GM19467 (cell line): ENCODE measurements around the gene ATP1A3.
"Not testable (repeated sequence)": the region's sequence is repeated elsewhere in the genome, so short reads cannot be mapped to it uniquely, and the experiment has no call there.

ENCODE experiments used
- ATAC-seq: cut with Tn5 transposase; IDR thresholded peaks from one replicate; pipeline ENCODE4 v1.9.1; 2021; ENCODE audit warnings: mild to moderate bottlenecking, moderate library complexity; ENCODE audit not compliant: unreplicated experiment

Gene ATP1A3

DNA sequence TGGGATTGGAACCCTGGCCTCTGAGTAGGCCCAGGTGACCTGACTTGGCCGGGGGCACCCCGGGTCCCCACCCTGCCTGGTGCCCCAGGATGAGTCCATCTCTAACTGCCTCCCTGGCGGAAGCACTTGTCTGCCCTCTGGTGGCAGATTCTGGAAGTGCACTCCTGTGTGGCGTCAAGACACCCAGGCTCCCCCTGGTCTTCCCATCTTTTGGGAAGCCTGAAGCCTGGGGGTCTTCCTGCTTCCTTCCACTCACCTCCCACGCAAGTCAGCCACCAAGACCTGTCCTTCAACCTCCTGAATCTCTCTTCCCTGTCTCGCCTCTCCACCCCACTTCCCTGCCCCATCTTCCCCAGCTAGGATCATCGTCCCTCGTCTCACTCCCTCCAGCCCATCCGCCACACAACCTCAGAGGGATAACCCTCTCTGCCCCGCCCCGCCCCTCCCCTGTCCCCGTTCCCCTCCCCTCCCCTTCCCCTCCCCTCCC is 42.3 kb downstream of the ATP1A3 start:
- ATAC-seq: no peak

DNA sequence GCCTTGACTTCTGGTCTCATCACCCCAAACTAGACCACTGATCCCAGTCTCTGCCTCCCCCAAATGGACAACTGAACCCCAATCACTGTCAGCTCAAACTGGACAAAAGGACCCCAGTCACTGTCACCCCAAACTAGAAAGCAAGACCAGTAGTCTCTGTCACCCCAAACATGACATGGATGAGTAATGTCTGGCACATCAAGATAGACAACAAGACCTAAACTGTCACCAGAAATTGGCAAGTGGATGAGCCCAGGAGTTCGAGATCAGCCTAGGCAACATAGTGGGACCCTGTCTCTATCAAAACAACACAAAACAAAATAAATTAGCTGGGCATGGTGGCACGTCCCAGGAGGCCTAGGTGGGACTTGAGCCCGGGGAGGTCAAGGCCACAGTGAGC is 46.9 kb downstream of the ATP1A3 start:
- ATAC-seq: no peak

DNA sequence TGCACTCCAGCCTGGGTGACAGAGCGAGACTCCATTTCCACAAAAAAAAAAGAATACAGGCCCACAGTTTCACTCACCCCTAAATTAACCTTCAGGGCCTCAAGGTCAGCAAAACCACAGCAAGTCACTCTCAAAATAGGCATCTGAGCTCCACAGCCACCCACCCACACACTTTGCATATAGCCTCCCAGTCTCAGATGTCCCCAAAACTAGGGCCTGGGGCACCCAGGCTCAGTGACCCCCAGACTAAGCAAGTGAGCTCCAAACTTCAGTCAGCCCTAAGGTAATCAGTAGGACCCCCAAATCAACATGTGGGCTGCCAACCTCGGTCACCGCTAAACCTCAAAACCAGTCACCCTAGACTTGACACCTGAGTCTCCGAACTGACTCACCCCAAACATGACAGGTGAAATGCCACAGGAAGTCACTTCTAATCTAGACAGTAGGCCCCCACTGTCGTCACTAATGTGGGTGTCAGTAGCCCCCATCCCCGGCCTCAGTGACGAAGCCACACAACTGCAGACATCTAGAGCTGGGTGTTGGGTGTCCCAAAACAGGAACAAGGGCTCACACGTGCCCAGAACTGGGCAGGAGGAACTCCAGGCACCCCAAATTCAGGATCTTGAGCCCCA is 48.8 kb downstream of the ATP1A3 start:
- ATAC-seq: peak; percentile 82

DNA sequence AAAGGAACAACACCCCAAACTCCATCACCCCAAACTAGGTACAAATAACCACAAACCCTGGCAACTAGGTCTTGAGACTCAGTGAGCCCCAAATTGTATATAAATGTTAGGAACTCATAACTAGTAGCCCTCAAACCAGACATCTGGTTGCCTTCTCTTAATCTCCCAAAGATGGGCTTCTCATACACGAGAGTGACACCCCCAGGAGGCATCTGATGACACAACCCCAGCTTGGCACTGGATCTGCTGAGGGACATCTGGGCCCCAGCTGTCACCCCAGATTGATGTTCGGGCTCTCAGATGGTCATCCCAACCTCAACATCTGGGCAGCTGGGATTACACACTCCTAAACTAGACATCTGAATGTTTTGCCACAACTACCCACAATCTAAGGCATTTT is 49.7 kb downstream of the ATP1A3 start:
- ATAC-seq: no peak

DNA sequence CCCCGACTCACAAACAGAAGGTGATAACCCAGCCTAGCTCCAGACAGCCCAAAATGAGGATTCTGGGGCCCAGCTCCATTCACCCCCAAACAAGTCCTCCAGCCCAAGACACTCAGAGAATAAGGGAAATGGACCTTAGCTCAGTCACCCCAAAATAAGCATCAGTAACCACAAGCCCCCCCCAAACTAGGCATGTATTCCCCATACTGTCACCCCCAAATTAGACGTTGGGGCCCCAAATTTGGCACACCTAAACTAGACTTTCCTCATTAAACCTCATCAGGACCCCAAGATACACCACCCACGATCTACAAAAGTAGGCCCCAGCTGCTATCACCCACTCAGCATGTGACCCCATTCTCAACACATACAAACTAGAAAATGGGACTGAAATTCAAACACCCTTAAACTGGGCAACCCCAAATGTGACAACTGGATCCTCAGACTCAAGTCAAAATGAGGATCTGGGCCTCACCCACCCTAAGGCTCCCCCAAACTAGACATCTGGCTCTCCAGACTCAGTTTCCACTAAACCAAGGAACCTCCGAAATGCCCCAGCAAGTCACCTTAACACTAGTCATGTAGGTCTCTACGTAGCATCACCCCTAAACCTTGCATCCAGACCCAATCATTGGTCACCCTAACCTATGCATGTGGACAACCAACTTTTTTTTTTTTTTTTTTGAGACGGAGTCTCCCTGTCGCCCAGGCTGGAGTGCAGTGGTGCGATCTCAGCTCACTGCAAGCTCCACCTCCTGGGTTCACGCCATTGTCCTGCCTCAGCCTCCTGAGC is 52.4 kb downstream of the ATP1A3 start:
- ATAC-seq: no peak

DNA sequence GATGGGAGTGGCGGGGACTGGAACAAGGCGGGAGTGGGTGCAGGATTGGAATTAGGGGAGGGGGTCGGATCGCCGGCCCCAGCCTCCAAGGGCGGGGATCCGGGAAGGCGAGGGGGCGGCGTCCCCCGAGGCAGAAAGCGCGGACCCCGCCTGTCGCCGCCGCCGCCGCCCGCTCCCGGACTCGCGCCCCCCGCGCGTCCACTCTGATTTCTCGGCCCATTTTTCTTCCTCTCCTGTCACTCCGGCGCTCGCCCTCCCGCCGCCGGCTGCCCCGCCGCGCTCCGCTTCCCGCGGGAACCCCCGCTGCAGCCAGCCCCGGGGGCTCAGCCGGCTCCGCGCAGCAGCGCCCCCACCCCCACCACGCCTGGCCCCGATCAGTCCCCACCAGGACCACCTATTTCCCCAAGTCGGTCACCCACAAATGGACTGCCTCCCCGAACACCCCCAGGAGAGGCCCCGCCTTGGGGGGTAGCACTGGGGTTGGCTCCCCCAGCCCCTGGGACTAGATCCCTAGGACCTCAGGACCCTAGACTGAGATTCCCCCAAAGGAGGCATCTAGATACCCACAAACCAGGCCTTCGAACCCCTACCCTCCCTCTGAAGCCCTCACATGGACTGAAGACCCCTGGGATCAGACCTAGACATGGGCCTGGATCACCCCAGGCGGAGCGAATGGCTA is 53.2 kb downstream of the ATP1A3 start:
- ATAC-seq: no peak

DNA sequence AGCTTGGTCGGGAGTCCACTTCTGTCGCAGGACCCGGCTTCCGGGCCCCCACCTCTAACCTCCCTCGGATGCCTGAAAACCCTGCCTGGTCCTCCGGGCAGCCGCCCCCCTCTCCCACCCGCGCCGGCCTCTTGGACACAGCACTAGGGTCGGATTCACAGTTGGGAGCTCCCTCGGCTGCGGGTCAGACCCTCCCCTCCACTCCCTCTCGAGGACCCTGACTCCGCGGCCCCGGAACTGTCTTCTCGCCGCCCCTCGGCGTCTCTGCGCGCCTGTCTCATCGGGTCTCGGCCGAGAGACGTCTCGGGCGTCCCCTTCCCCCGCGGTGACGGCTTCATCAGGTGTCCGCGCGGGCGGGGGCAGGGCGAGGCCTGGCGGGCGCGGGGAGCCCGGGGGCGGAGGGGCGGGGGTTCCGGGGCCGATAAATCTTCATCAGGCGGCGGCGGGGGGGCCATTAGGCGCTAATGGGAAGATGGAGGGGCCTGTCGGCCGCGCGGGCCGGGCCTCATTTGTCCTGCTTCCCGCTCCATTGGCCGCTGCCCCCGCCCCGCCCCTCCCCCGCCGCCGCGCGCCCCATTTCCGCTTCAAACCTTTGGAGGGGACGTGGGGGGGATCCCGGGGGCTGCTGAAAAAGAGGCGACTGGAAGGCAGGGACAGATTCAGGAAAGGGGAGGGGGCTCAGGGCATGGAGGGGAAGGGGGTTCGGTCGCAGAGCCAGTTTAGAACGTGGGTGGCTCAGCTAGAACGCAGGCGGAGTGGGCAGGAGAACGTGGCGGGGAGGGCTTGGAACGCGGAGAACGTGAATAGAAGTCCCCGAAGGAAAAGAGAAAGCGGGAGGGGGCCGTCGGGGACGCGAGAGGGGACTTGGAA is 53.9 kb downstream of the ATP1A3 start:
- no peak for ATAC-seq

DNA sequence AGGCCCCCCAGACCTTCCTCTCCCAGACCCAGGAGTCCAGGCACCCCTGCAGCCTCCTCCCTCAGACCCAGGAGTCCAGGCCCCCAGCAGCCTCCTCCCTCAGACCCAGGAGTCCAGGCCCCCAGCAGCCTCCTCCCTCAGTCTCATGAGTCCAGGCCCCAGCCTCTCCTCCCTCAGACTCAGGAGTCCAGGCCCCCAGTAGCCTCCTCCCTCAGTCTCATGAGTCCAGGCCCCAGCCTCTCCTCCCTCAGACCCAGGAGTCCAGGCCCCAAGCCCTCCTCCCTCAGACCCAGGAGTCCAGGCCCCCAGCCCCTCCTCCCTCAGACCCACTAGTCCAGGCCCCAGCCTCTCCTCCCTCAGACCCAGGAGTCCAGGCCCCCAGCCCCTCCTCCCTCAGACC is 54.8 kb downstream of the ATP1A3 start:
- ATAC-seq: not testable (repeated sequence)

DNA sequence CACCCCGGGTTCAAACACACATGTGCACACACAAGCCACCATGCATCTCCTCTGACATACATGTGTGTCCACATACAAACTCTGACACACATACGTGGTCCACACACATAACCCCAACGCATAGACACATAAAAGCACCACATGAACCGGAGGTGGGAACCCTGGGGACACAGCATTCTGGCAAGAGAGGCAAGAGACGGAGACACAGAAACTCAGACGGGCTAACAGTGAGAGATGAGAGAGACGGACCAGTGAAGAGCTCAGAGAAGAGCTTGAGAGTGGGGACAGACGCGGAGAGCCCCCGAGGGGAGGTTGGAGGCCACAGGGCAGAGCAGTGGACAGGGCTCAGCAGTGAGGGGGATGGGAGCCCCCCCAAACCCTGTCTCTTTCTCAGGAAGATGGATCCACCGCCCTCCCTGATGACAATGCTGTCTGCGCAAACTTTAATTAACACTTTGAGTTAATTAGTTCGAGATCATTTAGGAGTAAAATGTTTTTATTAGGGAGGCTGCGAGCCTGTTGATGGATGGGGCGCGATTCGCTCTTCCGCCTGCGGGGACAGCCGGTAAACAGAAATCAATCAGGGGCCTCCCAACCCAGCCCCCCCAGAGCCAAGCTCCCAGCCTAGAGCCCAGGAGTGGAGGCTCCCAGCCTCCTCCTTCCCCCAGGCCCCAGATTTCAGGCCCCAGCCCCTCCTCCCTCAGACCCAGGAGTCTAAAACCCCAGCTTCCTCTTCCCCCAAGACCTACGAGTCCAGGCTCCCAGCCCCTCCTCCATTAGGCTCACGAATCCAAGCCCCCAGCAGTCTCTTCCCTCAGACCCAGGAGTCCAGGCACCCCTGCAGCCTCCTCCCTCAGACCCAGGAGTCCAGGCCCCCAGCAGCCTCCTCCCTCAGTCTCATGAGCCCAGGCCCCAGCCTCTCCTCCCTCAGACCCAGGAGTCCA is 56.2 kb downstream of the ATP1A3 start:
- no peak for ATAC-seq

DNA sequence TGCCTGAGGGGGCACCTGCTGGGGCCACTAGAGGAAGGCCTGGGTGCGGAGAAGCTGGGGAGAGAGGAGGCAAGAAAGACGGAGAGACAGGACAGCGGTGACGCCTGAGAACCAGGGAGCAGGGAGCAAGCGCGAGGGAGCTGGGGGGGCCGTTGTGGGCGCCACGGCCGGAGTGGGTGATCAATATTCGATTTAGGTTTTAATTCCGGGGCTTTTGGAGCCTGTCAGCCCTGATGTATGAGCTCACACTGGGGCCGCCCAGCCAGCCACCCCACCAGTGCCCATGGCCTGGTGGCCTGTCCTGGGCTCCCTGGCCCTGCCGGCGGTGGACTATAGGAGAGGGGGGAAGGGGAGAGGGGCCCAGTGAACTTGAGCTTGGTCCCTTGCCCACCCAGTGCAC is 57.1 kb downstream of the ATP1A3 start:
- ATAC-seq: no peak

DNA sequence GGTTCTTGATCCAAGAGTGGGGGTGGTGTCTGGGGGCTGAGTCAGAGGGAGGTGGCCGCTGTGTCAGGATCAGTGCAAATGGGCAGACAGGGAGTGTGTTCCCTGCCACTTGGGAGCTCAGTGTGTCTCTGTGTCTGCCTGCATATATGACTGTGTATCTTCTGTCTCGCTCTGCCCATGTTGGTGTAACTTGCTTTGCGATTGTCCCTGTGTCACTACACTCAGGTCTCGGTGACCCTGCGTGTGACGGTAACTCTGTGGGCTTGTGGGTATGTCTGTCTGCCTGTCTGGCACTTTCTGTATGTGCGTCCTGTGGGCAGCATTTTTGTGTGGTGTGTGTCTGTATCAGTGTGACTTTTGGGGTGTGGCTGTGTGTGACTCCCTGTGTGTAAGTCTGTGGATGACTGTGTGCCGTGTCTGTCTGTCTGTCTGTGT is 57.6 kb downstream of the ATP1A3 start:
- ATAC-seq: no peak

DNA sequence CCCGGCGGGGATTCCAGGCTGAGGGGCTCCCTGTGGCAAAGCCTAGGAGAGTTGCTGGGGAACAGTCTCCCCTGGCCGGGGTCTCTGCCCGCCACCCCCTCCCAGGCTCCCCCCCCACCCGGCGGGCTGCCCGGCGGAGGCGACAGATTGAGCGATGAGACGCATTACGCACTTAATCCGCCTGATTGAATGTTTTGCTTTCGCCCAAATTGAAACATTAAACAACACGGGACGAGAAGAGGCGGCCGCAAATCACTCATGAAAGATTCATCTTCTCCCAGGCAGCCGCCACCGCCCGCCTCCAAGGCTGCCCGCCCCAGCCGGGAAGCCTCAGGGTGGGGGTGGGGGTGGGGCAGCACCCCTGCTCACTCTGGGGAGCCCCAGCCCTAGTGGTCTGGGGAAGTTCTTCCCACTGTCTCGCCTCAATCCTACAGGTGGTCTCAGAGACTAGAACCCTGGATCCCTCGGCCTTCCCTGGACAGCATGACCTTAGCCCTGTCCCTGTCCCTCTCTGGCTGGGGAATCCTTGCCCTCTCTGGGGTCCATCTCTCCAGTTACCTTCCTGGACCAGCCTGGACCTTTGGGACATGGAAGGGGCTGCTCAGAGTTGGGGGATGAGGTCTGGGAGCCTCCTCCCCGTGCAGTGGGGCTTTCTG is 58.1 kb downstream of the ATP1A3 start:
- no peak for ATAC-seq

DNA sequence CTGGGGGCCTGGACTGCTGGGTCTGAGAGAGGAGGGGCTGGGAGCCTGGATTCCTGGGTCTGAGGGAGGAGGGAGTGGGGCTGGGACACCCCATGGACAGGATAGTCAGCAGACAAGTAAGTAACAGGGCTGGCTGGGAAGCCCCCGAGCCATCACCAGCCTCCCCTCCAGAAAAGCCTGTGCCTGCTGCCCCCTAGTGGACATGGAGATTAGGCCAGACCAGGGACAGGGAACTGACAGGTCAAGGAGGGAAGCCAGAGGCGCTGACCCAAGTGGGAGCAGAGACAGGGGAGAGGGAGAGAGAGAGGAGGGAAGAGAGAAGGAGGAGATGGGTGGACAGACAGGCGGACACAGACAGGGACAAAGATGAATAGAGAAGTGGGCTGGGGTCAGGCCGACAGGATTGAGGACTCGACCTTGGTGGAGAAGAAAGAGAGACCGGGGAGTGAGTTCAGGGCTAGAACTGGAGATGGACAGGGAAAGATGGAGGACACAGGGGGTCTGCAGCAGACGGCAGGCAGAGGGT is 59.1 kb downstream of the ATP1A3 start:
- ATAC-seq: no peak

DNA sequence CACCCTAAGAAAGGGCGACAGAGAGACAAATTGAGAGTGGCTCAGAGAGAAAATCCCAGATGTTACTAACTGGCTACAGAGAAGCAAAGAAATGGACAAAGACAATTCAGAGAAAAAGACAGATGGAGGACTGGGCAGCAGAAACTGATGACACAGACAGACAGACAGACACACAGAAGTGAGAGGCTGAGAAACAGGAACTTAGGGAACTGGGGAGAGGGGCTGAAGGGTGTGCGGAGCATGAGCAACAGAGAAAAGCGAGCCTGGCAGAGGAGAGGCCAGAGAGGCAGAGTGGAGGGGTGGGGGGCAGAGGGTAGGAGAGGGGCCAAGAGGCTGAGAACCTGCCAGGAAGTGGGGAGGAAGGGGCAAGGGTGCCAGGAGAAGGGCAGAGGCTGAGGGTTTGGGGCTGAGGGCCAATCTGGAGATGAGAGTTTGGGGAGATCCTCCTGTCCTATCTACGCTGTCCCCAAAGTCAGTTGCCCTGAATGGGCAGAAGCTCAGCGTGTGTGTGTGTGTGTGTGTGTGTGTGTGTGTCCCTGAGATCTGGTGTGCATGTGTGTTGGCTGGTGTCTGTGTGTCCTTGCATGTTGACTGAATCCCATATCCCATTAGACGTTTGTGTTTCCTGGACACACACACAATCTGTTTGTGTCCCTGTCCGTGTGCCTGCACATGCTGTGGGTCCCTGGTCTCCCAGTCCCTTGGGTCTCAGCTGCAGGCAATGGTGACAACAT is 60.2 kb downstream of the ATP1A3 start:
- ATAC-seq: no peak

DNA sequence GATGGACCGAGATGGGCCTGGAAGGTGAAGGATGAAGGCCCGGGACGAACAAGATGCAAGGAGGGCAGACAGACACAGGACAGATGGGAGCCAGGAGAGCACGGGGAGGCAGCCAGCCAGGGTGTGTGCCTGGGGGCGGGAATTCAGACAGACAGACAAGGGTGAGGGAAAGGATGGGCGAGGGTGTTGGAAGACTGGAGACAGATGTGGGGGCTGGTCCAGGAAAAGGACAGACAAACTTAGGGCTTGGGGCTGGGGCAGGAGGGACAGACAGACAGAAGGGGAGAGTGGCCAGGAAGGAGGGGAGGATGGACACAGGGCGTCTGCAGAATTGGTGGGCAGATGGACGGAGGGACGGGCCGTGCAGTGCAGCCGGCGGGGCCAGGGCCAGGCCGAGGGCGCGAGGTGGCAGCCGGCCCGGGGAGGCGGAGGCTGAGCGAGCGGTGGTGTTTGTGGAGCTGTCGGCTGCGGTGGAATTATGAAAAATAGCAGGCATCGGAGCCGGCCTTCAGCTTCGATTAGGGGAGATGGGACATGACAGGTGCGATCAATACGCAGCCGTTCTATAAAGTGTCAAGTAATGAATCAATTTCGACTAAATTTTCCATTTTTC is 61.2 kb downstream of the ATP1A3 start:
- ATAC-seq: no peak

DNA sequence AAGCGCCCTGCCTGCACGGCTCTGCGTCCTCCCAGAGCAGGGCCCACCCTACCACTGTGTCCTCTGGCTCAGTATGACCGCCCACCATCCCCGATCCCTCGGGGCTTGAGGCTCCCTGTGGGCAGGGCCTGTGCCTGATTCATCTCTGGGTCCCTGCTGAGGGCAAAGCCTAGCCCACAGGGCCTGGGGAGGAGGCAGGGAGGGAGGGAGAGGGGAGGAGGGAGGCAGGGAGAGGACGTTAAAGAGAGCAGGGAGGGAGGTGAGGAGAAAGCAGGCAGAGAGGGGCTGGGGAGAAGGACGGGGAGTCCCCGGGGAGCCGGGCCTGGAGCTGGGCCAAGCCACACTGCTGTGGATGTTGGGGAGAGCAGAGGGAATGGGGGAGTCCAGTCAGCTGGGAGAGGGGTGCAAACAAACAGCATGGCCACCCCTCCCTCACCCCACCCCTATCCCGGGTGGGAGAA is 61.7 kb downstream of the ATP1A3 start:
- ATAC-seq: no peak

DNA sequence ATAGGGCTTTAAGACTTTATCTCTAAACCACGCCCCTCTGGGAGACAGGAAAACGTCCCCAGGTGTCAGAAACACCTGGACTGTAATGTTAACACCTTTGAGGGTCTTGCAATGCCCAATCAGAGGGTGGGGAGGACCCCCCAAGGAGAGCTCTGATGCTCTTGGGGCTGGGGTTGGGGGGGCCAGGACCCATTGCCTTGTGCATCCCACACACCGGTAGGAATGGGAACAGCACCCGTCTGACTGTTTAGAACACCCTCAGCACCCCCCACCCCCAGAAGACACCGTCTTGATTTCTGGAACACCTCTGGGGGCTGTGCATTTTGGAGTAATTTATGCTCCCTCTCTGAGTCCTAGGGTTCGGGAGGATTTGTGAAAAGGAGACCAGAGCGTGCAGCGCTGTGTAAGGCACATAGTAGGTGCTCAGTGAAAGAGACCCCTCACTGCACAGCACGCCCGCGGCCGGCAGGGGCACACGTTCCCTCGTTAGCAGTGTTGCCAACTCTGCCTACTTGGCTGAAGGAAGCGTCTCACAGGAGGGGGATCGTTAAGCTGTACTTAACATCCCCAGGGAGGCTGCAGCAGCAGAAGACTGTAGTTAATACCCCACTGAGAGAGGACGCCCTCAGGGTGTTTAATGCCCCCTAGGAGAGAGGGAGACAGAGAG is 63.0 kb downstream of the ATP1A3 start:
- ATAC-seq: no peak
